Endothelial cell of hepatic sinusoid (primary cell): Measurements from ENCODE around the gene GBGT1.

Experiments used
- in situ Hi-C: cut with HindIII; loops from 2 replicates; pipeline ENCODE4 v1.10.0; 2017; ENCODE audit warnings: low sequenced_read_pairs

Gene GBGT1

DNA sequence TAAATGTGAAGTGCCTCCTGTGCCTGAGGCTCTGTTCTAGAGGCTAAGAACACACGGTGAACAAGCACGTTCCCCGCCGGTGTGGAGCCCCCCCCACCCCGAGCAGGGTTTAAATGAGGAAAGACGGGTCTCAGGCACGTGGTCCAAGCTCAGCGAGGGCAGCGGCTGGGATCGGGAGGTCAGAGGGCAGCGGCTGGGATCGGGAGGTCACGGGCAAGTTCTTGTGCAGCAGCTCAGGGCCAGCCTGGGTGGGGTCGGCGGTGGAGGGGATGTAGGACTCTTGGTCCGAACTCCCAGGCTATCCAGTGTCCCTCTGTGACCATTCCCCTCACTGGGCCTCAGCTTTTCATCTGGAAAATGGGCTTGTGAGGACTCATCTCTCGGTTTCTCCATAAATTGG lies 2.7 kb upstream of the GBGT1 start:
- in situ Hi-C loops: no loop called here

DNA sequence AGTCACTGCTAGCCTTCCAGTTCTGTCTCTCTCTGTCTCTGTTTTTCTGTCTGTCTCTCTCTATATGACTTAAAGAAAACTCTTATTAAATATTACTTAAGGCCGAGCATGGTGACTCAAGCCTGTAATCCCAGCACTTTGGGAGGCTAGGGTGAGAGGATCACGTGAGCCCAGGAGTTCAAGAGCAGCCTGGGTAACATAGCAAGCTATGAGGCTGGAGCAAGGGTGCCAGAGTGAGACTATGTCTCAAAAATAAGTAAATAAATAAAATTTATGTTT lies 1.7 kb upstream of the GBGT1 start:
- in situ Hi-C loops: no loop called here

DNA sequence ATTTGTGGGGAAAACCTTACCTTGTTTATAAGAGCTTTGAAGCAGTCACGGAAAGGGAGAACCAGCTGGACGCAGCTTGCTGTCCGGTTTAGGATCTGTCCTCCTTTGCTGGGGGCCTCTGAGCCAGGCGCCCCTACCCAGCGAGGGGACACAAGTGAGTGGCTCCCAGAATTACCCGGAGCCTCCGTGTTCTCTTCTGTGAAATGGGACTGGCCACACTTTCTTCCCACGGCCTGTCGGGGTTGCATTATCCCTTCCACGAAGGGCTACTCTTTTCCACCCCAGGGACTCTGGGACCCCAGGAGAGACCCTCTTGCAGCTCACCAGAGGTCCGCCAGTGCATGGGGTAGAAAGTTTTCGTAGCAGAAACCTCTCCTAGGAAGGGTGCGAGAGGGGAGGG lies 477 bp upstream of the GBGT1 start:
- in situ Hi-C loops: no loop called here

DNA sequence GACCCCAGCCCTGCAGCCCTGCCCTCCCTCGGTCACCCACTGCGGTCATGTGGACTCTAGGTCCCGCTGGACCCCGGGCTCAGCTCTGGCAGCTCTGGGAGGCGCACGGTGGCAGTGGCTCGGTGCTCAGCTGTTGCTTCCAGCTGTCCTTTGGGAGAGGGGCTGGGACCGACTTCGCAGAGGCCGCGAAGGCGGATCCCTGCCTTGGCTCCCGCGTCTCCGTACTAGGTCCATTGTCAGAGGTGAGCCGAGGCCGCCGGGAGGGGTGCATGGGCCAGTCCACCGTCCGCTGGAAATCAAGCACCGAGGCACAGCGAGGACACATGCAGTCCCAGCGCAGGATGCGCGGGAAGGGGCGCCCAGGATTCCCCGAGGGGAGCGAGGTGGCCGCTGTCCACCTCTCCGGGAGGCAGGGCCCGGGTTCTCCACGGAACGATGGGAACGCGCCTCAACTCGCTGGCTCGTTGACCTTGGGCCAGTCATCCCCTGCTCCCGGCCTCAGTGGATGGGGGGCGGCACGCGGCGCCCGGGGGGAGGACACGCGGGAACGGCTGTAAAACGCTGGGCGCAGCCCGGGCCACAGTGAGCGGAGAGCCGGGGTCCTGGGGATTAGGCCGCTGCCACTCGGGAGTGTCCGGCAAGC lies 732 bp downstream of the GBGT1 start:
- in situ Hi-C loops: no loop called here

DNA sequence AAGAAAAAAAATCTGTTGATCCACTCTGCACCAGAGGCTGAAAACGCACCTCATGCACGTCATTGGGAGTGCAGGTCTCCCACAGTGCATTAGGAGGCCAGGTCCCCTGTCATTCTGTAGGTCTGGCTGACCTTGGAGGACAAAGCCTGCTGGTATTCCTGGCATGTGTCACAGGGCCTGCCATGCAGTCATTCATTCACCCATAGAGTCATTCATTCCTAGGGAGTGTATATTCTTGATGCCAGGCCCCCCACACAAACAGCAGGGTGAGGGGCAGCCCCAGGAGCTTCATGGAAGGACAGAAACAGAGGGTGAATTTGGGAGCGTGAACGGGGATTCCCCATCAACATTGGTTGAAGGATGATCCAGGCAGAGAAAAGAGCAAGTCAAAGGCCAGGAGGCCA lies 2.2 kb downstream of the GBGT1 start:
- in situ Hi-C loops: no loop called here

DNA sequence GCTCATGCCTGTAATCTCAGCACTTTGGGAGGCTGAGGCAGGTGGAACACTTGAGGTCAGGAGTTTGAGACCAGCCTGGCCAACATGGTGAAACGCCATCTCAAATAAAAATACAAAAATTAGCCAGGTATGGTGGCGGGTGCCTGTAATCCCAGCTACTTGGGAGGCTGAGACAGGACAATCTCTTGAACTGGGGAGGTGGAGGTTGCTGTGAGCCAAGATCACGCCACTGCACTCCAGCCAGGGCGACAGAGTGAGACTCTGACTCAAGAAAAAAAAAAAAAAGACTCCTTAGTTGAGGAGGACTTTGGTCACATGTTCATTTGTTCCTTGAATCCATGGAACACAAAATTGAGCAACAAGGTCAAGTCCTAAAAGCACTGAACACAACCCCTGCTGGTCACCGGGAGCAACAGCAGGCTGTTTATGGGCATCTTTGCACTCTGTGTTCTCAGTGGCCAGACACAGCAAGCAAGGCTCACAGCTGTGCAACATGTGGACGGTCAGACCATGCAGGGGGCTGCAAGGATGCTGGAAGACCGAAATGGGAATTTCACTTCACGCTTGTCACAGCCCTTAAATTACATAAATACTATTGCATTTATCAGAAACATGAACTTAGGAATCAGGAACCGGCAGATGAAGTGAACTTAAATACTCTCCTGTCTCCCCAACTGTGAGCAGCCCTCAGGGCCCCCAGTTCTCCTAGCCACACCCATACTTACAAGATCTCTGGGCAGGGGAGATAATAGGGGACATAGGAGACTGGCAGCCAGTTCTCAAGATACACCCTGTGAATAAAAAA lies 2.8 kb downstream of the GBGT1 start:
- in situ Hi-C loops: no loop called here

DNA sequence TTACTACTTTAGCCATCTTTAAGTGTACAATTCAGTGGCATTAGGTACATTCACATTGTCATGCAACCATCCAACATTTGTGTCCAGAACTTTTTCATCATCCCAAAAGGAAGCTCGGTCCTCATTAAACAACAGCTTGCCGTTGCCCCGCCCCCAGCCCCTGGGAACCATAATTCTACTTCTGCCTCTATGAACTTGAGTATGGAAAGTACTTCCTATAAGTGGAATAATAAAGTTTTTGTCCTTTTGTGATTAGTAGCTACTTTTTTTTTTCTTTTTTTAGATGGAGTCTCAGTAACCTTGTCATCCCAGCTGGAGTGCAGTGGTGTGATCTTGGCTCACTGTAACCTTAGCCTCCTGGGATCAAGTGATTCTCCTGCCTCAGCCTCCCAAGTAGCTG lies 5.0 kb downstream of the GBGT1 start:
- in situ Hi-C loops: no loop called here

DNA sequence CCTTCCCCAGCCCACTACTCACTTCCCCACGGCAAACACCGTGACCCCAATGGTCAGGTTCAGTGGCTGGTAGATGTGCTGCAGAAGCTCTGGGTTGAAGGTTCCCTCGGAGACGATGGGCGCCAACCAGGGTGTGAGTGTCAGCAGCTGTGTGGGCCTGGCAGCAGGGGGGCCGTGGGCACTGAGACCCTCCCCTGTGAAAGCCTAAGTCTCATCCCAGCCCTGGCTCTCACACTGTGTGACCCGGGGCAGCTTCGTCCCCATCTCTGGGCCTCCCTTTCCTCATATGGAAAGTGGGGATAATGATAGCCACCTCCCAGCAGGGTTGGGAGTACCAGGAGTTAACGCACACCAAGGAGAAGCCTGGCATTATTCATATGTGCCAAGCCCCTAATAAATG lies 8.6 kb downstream of the GBGT1 start:
- in situ Hi-C loops: no loop called here

DNA sequence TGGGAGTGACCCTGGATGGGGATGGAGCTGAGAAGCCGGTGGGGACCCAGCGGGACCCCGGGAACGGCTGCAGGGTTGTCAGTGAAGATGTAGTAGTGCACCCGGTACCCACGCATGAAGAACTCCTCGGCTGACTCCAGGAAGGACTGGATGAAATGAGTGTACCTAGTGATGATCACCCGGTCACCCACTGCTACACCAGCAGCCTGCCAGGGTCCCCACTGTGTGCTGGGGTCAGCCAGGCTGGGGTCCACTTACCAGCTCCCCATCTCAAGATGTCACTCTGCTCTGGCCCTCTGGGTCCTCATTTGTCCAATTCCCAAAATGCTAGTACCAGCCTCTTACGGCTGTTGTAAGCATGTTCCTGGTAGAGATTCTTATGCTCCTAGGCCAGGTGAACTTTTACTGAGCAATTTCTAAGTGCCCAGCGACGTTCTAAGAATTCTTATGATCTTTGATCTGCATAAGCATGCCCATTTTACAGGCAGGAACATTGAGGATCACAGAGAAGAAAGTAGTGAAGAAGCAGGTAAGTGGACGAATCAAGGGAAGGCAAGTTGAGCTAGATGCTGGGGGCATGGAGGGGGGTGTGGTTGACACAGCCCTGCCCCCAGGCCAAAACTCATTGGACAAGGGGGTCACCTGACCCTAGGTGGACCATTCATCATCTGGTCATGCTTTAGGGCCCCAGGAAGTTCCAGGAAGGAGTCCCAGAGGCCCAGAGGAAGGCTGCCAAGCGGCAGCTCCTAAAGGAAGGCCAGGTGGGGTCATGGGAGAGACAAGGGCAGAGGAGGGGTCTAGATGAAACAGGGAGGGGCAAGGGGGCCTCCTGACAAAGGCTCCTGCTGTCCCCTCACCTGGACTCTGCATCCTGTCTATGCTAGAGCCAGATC lies 9.4 kb downstream of the GBGT1 start:
- in situ Hi-C loops: no loop called here

DNA sequence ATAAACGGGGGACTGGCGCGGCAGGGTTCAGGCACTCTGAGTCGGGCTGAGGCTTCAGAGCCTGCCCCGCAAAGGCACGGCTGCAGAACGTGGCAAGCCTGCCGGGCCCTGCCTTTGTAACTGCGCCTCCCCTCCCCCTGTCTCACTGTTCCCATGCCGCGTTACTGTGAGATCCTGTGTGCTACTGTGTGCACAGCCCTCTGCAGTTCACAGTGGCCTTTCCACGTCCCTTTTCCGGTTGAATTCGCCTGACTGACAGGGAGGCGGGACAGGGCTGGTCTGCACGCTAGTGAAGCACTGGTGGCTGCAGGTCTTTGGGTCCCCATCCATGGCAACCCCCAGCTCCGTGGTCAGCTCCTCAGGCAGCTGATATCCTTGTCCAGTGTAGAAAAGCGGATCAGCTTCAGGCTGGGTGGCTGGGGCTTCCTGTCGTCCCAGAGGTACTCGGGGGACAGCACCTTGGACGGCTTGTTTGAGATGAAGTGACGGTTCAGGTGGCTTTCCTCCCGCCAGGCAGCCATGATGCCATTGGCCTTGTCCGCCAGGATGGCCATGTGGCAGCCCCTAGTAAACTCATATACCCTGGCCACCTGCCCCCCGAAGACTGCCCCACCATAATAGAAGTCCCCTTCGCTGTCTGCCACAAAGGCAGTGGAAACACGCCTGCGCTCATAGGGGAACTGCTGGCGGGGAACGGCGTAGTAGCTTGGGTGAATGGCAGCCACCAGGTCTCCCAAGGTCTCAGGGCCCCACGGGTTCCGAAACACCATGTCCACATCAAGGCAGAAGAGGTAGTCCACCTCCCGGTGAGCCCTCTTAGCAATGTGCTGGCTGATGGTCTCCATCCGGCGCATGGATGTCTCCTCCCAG lies 10.3 kb downstream of the GBGT1 start:
- in situ Hi-C loops: no loop called here

DNA sequence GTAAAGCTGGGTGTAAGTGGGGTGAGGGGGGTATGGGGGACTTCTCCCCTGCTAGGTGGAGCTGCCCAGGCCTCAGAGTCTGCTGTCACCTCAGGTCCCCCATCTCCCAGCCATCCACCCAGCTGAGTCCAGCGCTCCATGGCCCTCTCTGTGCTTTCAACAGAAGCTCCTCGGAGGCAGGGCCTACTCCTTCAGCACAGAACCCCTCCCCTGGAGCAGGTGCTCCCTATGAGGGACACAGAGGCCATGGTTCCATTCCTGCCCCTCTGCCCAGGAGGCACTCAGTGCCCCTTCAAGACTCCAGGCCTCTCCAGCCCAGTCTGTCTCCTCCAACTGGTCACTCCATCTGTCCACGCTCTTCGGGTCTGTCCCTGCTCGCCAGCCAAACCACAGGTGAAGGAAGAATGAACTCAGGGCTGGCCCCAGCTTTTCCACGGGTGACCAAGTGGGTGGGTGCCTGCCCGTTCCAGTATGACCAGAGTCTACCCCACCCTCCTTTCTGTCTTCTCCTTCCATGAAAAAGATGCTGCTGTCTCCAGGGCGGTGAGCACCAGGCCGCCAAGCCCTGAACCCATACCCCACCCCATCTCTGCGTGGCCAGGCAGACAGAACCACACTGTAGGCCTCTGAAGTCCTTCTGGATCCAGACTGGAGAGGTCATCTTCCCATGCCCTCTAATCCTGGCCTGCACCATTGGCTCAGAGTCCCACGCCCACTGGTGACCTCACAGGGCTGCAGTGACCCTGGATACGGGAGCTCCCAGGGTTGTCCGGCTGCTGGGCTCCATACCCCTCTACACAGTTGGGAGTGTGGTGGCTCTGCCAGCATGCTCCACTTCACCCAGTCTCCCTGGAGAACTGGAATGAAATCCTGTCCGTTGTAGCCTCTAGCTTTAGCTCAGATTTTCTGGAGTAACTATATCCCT lies 11.9 kb downstream of the GBGT1 start:
- in situ Hi-C loops: no loop called here

DNA sequence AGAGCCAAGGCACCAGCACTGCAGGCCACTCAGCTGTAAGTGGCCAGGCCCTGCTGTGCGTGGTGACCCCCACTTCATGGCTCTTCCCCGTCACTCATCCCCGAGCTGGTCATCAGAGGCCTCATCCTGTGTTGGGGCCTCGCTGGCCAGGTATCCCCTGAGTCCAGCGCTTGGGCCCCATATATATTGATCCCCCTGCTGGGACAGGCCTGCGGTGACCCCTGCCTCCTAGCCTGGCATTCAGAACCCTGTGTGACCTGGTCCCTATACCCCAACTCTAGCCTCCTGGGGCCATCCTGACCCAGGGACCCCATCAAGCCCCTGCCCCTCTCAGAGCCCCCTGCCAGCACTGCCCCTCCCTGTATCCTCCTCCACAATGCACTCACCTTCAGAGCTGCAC lies 12.7 kb downstream of the GBGT1 start:
- in situ Hi-C loops: no loop called here

DNA sequence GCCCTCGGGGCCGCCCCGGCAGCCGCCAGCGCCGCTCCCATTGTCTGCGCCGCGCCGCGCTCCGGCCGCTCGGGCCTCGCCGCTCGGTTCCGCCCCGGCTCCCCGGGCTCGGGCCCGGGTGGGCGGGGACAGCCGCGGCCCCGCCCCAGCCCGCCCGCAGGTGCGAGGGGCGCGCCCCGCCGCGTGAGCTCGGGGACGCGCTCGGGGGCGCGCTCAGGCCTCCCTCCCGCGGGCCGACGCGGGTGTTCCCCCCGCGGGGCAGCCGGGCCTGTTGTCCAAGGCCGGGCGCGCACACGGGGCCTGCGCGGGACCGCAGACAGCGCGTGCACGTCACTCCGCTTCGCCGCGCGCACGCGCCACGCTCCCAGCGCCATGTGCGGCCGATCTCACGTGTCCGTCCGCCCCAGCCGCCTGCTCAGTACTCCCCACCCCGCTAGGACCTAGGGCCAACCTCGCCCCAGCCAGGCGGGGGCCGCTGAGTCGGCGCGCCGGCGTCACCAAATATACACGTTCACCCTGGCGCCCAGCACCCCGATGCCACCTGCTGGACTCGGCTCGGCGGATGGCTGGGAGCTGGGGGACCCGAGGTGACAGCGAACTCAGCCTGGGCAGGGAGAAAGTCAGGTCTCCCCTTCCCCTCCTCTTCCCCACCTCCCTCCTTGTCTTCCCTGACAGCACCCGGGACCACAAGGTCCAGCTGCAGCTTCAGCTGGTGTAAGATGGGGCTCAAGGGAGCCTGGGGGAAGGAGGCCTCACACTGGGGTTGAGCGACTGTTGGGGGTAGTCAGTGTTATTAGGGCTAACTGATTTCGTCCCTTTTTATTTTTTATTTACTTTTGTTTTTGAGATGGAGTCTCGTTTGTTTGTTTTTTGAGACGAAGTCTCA lies 14.3 kb downstream of the GBGT1 start:
- in situ Hi-C loops: no loop called here

DNA sequence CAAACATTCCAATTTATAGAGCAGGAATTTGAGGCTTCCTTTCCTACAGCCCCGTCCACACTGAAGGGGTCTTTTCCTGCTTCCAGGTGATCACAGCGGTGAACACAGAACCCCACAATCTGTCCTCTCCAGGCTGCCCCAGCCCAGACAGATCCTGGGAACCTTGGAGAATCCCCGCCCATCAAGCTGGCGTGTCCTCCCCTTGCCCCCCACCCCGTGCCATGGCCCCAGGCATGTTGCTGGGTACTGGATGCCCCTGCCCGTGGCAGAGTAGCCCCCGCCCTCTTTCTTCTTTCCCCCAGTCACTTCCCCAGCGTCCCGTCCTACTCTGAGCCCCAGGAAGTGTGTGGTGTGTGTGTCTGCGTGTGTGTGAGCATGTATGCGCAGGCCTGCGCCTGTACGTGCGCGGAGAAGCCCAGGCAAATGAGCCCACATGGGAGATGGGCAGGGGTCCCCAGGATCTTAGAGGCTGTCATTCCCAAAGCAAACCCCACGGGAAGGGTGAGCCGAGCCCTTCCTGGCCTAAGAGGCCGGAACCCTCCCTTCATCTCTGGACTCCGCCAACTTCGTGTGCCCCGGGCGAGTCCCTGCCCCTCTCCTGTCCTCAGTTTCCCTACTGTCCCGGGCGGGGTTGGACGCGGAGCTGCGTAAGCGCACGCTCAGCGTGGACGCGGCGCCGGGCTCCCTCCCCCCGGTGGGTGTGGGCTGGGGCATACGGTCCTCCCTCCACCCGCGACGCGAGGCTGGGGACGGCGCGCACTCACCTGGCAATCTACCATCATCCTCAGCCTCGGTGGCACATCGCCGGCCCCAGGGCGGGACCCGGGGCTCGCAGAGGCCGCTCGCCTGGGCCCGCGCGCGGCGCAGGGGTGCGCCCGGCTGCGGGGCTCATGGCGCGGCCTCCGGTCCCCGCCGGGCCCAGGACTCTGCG lies 15.2 kb downstream of the GBGT1 start:
- in situ Hi-C loops: no loop called here

DNA sequence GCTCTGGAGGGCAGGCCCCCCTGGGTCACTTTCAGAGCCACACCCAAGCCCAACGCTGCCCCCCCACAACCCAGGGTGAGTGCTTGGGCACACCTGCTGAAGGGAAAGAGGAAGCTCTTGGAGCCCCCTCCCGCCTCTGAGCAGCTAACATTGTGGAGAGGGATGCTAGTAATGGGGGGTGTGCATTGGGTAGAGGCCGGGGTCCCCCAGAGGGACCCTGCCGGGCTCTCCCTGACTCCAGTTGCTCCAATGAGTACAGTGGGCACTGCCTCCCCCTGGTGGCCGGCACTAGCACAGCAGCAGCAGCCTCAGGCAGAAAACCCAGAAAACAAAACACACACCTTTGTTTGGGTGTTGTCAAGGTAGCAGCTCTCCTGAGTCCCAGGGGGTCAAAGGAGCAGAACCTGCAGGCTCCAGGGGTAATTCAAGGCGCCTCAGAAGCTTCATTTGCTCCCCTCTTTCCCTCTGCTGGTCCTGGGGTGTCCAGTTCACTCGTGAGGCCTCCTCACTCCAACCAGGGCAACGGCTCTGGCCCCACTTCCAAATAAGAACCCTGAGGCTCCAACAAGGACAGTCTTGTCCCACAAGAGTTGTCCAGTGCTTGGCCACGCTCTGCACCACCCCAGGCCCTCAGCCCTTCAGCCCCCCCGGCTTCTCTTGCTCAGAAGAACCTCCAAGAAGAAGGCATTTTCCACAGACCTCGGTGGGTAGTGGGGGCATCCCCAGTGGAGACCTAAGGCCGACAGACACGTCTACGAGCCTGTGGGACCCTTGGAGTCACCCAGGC lies 16.1 kb downstream of the GBGT1 start:
- in situ Hi-C loops: no loop called here

DNA sequence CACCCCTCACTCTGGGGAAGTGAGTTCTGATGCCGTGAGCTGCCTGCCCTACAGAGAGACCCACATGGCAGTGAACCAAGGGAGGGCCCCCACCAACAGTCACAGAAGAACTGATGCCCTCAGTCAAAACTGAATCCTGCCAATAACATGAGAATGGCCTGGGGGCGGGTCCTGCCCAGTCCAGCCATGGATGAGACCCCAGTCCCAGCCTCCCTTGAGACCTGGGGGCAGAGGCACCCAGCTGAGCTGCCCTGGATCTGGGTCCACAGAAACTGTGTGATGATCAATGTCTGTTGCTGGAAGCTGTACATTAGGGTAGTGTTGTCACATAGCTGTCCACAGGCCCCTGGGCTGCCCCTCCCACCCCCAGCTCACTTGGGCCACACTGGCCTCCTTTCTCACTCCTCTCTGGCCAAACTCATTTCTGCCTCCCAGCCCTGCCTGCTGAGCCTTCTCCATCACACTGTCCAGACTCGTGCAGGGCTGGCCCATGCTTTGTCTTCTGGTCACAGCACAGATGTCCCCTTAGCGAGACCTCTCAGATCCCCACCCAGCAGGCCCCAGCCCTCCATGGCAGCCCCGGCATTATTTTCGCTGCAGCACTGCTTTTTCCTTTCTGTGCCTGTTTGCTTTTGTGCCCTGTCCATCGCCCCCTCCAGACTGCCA lies 16.8 kb downstream of the GBGT1 start:
- in situ Hi-C loops: no loop called here
